Measurements from ENCODE around the gene ADARB2.

ADARB2 gene

DNA sequence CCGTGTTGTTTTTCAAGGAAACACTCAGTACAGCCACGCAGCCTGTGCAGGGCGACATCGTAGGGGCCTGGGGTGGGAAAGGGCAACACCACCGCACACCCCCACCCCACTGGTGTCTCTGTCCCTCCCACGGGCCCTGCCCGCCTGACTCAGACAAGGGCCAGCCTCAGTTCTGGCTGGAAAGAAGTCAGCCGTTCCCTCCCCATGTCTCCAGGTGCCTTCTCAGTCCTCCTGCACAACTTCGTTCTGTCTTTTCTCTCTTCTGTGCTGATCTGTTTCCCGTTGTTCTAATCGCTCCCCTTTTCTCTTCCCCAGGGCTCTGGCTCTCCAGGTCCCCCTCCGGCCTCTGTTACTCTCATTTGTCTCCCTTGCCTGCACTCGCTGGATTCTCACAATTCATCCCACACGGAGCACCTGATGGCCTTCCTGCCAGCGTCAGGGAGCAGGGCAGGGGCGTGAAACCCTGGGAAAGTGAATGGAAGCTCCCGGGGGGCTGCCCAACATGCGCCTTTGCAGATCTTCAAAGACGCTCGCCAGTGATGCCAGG is 583.4 kb downstream of the ADARB2 start:
- TF ChIP-seq, protein P1, sequence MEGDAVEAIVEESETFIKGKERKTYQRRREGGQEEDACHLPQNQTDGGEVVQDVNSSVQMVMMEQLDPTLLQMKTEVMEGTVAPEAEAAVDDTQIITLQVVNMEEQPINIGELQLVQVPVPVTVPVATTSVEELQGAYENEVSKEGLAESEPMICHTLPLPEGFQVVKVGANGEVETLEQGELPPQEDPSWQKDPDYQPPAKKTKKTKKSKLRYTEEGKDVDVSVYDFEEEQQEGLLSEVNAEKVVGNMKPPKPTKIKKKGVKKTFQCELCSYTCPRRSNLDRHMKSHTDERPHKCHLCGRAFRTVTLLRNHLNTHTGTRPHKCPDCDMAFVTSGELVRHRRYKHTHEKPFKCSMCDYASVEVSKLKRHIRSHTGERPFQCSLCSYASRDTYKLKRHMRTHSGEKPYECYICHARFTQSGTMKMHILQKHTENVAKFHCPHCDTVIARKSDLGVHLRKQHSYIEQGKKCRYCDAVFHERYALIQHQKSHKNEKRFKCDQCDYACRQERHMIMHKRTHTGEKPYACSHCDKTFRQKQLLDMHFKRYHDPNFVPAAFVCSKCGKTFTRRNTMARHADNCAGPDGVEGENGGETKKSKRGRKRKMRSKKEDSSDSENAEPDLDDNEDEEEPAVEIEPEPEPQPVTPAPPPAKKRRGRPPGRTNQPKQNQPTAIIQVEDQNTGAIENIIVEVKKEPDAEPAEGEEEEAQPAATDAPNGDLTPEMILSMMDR (IDR thresholded peaks at IDR 0.05; ENCODE audit: control extremely low read depth, extremely low read depth, low read depth, missing control alignments): no peak
- ChIA-PET CTCF (interaction anchor here (0.8 to 1.1 kb wide), 2 partner anchors 13 to 14 kb away, joined by 3 read pairs; no protein-coding TSS in a partner anchor), POLR2A (no interaction called here)

DNA sequence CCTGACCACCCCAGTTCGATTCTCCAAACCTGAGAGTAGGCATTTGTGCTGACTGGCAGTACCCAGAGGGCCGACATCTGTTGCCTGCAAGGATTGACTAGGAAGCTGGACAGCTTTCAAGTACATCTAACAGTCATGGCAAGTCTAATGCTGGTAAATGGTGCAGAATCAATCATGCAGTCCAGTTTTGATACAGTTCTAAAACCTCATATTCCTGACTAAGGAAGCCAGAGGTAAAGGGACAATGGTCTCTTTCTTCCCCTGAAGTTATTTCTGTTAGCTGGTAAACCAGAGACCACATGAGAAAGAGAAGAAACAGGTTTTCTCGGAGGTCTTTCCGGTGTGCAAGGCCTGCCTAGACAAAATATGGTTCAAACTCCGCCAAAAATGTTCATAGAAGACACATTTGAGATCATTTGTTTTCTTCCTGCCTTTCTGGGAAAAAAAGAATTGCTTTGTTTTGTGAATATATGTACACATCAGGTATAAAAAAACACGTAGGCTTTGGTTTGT is 584.0 kb downstream of the ADARB2 start:
- no peak for DNase-seq (ENCODE audit: extremely low spot score)
- TF ChIP-seq, protein P1 (IDR thresholded peaks at IDR 0.05; ENCODE audit: control extremely low read depth, extremely low read depth, low read depth, missing control alignments): no peak
- POLR2A ChIA-PET: no interaction called here
- CTCF ChIA-PET: no interaction called here

More for the DNA sequence above, 583.4 kb downstream of the ADARB2 start:
- no peak for DNase-seq (ENCODE audit: extremely low spot score)

DNA sequence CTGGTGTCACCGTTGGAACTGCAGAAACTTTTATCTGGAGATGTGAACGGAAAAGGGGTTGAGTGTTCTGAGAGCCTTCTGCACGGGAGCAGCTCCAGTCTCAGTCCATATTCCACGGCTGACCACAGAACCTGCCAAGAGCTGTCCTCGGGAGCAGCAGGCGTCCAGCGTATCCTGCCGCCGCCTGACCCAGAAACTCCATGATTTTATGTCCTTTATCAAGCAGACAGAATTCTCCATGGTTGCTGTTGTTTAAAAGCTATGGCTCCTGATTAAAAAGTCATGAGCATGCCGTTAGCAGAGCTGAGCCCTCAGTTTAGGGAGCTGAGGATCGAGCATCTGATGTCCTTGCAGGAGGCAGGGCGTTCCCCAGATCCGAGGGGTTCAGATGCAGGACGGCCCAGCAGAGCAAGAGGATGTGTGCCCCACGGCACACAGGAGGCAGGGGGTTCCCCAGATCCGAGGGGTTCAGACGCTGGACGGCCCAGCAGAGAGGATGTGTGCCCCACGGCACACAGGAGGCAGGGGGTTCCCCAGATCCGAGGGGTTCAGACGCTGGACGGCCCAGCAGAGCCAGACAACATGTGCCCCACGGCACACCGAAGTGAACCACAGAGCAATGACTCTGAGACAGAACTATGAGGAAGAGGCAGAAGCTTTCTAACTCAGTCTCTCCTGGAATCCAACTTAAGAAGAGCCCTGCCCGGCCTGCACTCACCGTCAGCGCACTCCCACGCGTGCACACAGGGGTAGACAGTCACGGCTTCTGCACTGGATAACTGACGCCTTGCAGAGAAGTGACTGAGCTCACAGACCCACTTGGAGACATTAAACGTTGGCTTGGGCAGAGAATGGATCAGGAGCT is 584.7 kb downstream of the ADARB2 start:
- CTCF ChIA-PET: no interaction called here
- POLR2A ChIA-PET: no interaction called here
- DNase-seq (ENCODE audit: extremely low spot score): no peak
- TF ChIP-seq, protein P1 (IDR thresholded peaks at IDR 0.05; ENCODE audit: control extremely low read depth, extremely low read depth, low read depth, missing control alignments): no peak

DNA sequence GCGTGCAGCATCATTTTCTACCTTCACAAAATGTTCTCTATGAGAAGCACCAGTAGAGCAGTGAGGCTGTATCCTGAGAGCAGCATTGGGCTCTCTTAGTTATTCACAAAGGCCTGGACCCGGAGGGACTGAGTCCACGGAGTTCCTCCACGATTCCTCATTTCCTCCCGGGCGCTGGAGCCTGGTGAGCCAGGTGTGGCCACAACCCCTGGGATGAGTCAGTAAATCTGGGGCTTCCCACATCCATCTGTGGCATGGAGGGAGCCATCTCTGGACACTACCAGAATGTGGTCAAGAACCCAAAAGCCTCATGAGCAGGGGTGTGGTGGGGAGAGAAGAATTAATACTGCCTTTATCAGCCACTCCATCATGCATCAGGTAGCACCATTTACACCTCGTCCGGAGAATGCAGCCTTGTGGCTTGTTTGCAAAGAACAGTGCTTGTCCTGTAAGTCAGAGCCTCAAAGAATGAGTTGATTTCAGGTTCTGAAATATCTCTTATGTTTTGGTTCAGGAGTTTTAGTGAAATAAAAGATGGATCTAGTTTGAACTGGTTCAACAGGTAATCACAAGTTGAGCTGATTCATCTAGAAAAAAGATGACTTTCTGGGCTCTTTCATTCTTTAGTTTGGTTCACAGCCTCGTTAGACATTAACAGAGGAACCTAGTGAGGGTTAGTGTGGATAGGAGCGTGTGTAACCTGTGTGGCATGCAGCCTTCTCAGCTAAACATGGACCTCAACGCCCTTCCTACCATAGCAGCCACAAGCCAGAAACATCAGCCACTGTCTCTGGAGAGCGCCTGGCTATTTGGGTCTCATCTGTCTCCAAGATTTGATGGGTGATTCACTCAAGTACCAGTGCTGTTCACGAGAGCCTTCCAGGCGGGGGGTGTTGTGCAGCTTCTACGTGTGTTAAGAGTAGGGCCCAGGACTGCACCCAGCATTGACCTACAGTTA is 586.0 kb downstream of the ADARB2 start:
- ChIA-PET CTCF (interaction anchor here (1.0 kb wide), 1 partner anchor 18 kb away, joined by 3 read pairs; no protein-coding TSS in a partner anchor), POLR2A (no interaction called here)
- no peak for DNase-seq (ENCODE audit: extremely low spot score)
- TF ChIP-seq, protein P1 (IDR thresholded peaks at IDR 0.05; ENCODE audit: control extremely low read depth, extremely low read depth, low read depth, missing control alignments): no peak

DNA sequence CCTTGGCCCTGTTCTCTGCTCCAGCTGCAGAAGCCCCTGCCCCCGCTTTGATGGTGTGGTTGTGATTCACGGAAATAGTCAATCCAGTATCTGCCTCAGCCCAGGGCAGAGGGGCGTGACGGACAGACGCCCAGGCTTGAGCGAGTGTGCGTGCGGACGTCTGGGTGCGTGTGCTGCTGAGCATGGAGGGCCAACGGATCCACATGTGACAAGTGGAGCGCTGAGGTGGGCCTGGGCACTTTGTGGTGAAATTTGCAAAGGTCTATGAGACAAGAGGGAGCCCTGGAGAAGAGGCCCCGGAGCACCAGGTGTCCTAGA is 586.7 kb downstream of the ADARB2 start:
- ChIA-PET CTCF (no interaction called here), POLR2A (no interaction called here)
- TF ChIP-seq, protein P1 (IDR thresholded peaks at IDR 0.05; ENCODE audit: control extremely low read depth, extremely low read depth, low read depth, missing control alignments): no peak
- no peak for DNase-seq (ENCODE audit: extremely low spot score)

All from GM10248 (cell line).